Measurements from ENCODE around the gene CEACAM20. TPM values are rescaled to one million over a fixed set of nuclear protein-coding genes. Genes with fewer than 3 reads are reported as not detected.

The CEACAM20 gene
- total RNA-seq, 3 donors from 2014 or later (not counting 1 experiment from before 2014, with no cell fraction given), result not detected

DNA sequence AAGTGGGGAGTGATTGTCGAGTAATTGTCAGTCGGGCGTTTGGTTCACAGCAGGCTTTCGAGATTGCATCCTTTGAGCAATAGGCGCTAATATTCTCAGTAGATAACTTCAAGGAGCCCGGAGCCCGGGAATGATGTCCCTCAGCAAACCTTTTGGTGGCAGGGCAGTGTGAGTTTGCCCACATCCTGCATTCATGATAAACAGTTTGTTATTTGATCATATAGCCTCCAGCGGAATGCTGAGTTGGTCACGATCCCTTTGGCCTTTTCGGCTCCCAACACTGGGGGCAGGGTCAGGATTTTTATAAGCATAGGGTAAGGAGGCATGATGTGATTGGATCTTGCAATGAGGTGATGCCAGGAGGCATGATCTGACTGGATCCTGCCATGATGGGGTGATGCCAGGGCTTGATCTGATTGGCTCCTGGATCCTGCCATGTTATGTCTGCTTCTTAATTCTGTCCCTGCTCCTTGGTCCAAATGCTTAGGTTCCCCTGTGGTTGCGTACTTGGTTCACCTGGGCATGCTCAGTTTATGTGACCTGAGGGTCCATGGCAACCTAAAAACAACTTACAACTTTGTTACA, 45.7 kb upstream of the CEACAM20 start:
- H3K4me1 Mint-ChIP-seq, result peaks cover 0 to 7% of the 10 kb centered on the region in 2 donors
- Histone ChIP-seq H3K27me3 (ENCODE audit: control insufficient read depth, insufficient read depth, low read length) (no peaks in the 10 kb centered on the region), H3K9me3 (ENCODE audit: control insufficient read depth, insufficient read depth, low read length) (no peaks in the 10 kb centered on the region), H3K4me1 (ENCODE audit: control insufficient read depth, insufficient read depth, low read length) (no peaks in the 10 kb centered on the region), H3K27ac (ENCODE audit: low read length) (no peak overlapping the region), H3K36me3 (ENCODE audit: control insufficient read depth, insufficient read depth, low read length) (no peaks in the 10 kb centered on the region), H3K4me3 (ENCODE audit: low read length) (no peak overlapping the region)
- H3K4me3 Mint-ChIP-seq, result no peak overlapping the region
- intact Hi-C loops (cut with micrococcal nuclease), result no loop called here
- ATAC-seq, result no peak
- TF ChIP-seq, protein P1, sequence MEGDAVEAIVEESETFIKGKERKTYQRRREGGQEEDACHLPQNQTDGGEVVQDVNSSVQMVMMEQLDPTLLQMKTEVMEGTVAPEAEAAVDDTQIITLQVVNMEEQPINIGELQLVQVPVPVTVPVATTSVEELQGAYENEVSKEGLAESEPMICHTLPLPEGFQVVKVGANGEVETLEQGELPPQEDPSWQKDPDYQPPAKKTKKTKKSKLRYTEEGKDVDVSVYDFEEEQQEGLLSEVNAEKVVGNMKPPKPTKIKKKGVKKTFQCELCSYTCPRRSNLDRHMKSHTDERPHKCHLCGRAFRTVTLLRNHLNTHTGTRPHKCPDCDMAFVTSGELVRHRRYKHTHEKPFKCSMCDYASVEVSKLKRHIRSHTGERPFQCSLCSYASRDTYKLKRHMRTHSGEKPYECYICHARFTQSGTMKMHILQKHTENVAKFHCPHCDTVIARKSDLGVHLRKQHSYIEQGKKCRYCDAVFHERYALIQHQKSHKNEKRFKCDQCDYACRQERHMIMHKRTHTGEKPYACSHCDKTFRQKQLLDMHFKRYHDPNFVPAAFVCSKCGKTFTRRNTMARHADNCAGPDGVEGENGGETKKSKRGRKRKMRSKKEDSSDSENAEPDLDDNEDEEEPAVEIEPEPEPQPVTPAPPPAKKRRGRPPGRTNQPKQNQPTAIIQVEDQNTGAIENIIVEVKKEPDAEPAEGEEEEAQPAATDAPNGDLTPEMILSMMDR (IDR thresholded peaks at IDR 0.05), result no peak
- no peak overlapping the region for H3K27ac Mint-ChIP-seq
- H3K9me3 Mint-ChIP-seq, result no peaks in the 10 kb centered on the region
- no peak for DNase-seq
- no peaks in the 10 kb centered on the region for H3K36me3 Mint-ChIP-seq
- H3K27me3 Mint-ChIP-seq (ENCODE audit: low read depth in 2 of 2), result peaks cover 0 to 8% of the 10 kb centered on the region in 2 donors
- 93% methylated on average over 11 of the region's 11 CpGs for WGBS (ENCODE audit: insufficient coverage)

DNA sequence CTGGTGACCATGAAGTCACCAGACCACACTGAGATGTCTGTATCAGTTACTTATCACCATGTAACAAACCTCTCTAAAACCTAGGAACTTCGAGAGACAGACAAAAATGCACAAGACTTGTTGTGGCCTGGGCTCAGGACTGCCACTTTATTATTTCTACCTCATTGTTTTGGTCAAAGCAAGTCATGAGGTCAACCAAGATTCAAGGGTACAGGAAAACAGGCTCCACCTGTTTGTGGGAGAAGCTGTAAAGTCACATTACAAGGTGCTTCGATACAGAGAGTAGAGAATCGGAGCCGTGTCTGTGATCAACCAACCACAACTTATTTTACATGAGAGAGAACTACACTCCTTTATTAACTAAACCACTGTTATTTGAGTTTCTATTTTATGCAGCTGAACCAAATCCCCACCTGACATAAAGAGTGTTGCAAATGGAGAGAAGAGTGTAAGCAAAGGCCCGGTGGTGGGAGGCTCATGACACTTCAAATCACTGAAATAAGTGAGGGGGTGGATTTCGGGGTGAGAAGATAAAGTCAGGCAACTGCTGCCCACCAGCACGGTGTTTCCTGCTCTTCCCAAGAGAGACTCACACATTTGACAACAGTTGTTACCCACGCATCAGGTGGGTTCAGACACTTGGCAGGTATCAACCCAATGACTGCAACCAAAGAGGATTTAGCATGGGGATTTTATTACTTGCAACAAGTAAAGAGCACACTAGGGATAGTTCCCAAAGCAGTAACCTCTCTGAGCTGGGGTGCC, 44.9 kb upstream of the CEACAM20 start:
- Mint-ChIP-seq H3K27ac (no peak overlapping the region), H3K4me3 (no peak overlapping the region), H3K36me3 (no peaks in the 10 kb centered on the region), H3K9me3 (no peaks in the 10 kb centered on the region), H3K4me1 (peaks cover 0 to 7% of the 10 kb centered on the region in 2 donors), H3K27me3 (ENCODE audit: low read depth in 2 of 2) (peaks cover 0 to 8% of the 10 kb centered on the region in 2 donors)
- Histone ChIP-seq H3K27ac (ENCODE audit: low read length) (no peak overlapping the region), H3K36me3 (ENCODE audit: control insufficient read depth, insufficient read depth, low read length) (no peaks in the 10 kb centered on the region), H3K4me3 (ENCODE audit: low read length) (no peak overlapping the region), H3K27me3 (ENCODE audit: control insufficient read depth, insufficient read depth, low read length) (no peaks in the 10 kb centered on the region), H3K4me1 (ENCODE audit: control insufficient read depth, insufficient read depth, low read length) (no peaks in the 10 kb centered on the region), H3K9me3 (ENCODE audit: control insufficient read depth, insufficient read depth, low read length) (no peaks in the 10 kb centered on the region)
- no peak for ATAC-seq
- TF ChIP-seq, protein P1 (IDR thresholded peaks at IDR 0.05), result no peak
- DNase-seq, result no peak
- 83% methylated on average over 5 of the region's 8 CpGs for WGBS (ENCODE audit: insufficient coverage)
- intact Hi-C loops (cut with micrococcal nuclease), result no loop called here

DNA sequence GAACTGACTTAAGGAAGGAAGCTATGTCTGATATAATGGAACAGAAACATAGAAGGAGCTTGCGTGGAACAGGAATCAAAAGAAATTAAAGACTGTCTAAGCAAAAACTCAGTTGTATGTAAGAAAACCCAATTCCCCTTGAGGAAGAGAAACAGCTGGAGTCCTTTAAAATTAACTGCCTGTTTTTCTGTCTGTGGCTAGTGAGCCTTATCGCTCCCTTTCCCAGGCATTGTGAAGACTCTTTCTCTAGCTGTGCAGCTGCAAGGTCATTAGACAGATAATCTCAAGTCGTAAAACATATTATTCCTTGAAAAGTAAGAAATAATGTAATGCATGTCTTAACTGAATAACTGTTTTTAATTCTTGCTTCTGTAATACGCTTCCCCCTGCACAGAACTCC, 44.2 kb upstream of the CEACAM20 start:
- H3K36me3 ChIP-seq (ENCODE audit: control insufficient read depth, insufficient read depth, low read length), result no peaks in the 10 kb centered on the region
- WGBS (ENCODE audit: insufficient coverage), result 87% methylated on average over 3 of the region's 4 CpGs
- no peak overlapping the region for H3K27ac ChIP-seq (ENCODE audit: low read length)
- Mint-ChIP-seq H3K4me3 (no peak overlapping the region), H3K27me3 (ENCODE audit: low read depth in 2 of 2) (peaks cover 0 to 11% of the 10 kb centered on the region in 2 donors), H3K4me1 (peaks cover 0 to 7% of the 10 kb centered on the region in 2 donors), H3K27ac (no peak overlapping the region), H3K9me3 (no peaks in the 10 kb centered on the region), H3K36me3 (no peaks in the 10 kb centered on the region)
- ATAC-seq (no peak), DNase-seq (no peak)
- no peaks in the 10 kb centered on the region for H3K9me3 ChIP-seq (ENCODE audit: control insufficient read depth, insufficient read depth, low read length)
- H3K4me3 ChIP-seq (ENCODE audit: low read length), result no peak overlapping the region
- H3K4me1 ChIP-seq (ENCODE audit: control insufficient read depth, insufficient read depth, low read length), result no peaks in the 10 kb centered on the region
- intact Hi-C loops (cut with micrococcal nuclease), result no loop called here
- TF ChIP-seq, protein P1 (IDR thresholded peaks at IDR 0.05), result no peak
- H3K27me3 ChIP-seq (ENCODE audit: control insufficient read depth, insufficient read depth, low read length), result no peaks in the 10 kb centered on the region

All from natural killer cell (primary cell).